Hematopoietic multipotent progenitor cell treated with erythropoietin and hydrocortisone succinate and interleukin-3 and kit ligand, for 17 days (in vitro differentiated cells): Measurements from ENCODE around the gene PRSS53.
A peak's percentile ranks its signal among the peaks of the same experiment; 100 is the strongest.

Source experiments
- DNase-seq: peaks from one replicate; pipeline ENCODE4 v3.0.0-alpha.2; 2015; ENCODE audit warnings: low spot score

Gene PRSS53

DNA sequence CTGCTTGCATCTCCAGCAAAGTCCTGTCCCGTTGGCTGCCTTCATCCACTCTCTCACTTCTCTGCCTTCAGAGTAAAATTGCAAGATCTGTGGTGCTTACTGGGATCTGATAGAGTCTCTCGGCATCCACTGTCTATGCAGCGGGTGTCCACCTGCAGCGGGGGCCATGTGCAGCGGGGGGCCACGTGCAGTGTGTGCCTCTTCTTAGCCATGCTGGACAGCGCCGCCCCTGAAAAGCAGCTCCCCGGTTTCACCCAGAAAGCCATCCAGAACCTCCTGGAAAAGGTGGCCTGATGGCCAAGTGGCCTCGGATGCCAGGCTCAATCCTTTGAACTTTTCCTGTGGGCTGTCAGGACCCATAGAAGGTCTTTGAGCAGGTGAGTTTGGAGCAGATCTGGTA, 45.9 kb downstream of the PRSS53 start:
- DNase-seq, result no peak

DNA sequence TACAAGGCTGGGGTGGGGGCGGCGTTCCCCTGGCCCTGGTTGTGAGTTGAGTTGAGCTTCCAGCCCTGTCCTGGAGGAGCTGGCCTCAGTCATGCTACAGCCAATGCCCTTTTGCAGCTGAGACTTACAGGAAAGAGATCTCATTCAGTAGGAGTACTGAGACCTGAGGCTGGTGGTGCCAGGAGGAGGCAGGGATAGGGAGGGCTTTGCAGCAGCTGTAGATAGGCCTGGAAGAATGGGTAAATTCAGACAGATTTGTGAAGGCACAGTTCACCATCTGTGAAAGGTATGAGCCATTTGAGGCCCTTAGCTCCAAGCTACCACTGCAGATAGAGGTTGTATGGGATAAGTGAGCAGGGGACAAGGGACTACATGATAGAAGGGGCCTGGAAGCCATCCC, 49.8 kb downstream of the PRSS53 start:
- no peak for DNase-seq

DNA sequence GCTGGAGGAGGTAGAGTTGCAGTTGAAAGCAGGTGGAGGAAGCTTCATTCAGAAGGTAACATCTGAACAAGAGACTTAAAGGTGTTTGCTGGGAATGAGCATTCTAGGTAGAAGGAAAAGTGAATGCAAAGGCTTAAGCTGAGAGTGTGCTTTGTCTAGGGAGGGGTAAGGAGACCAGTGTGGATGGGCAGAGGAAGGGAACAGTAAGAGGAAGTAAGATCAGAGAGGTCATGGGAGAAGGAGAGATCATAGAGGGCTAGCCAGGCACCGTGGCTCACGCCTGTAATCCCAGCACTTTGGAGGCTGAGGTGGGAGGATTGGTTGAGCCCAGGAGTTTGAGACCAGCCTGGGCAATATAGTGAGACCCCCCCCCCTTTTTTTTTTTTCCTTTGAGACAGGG, 52.1 kb downstream of the PRSS53 start:
- DNase-seq, result no peak

DNA sequence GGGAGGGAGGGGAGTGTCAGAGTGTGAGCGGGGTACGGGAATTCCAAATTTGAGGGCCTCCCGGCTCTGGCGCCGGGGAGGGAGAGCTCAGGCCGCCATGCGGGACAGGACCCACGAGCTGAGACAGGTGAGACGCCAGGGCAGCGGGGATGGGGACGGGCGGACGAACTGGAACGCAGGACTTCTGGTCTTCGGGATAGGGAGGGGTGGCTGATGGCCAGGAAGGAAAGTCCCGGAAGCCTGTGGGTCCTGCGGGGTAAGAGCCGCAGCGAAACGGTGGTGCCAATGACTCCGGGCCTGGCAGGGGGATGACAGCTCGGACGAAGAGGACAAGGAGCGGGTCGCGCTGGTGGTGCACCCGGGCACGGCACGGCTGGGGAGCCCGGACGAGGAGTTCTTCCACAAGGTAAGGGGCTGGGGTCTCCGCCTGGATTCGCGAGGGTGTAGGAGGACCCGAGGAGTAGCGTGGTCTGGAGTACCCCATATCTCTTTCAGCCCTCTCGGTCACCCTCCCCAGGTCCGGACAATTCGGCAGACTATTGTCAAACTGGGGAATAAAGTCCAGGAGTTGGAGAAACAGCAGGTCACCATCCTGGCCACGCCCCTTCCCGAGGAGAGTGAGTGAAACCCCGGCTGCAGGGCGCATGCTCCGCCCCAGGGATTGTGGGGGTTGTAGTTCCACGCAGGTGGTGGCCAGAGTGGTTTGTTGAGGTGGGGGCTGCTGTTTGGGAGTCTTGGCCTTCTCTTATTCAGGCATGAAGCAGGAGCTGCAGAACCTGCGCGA, 54.8 kb downstream of the PRSS53 start:
- DNase-seq, result peak; percentile 96
